K562 (cell line): ENCODE results near the gene PRDM16. TPM values are rescaled to one million over a fixed set of nuclear protein-coding genes. Genes with fewer than 3 reads are reported as not detected.

Experiments
- ATAC-seq: fragments of 200-7000 bp; cut with Tn5 transposase; 3 replicates; pipeline ENCODE4 v1.9.1; 2020; ENCODE audit warnings: moderate library complexity
- BruUV-seq: library from RNA; stranded (reverse); fragments of 400-500 nt; replicated peaks from 2 replicates; lab custom pipeline; 2021; lab: Mats Ljungman, UMichigan
- CTCF ChIA-PET: fragments of 300-600 bp; formaldehyde crosslinking; extraction: SDS; loops from one replicate; lab custom pipeline; 2021; ENCODE audit warnings: low intra/inter-chr PET ratio; lab: Yijun Ruan, JAX
- POLR2A ChIA-PET: fragments of 300-600, 350-650 bp; sonication (Branson Sonifier 250); formaldehyde crosslinking; extraction: SDS; loops from one replicate; lab custom pipeline; 2021; ENCODE audit warnings: antibody characterized with exemption, inconsistent platforms; lab: Yijun Ruan, JAX
- DNase-seq, 4 experiments: peaks; one replicate each; pipeline versions ENCODE4 v3.0.0 to v3.0.0-alpha.2; 2011 to 2018; ENCODE audit warnings: low spot score in 3 of 4, mixed read lengths in 3 of 4; ENCODE audit errors: extremely low read depth in 1 of 4
- FAIRE-seq: peaks from 2 replicates; lab custom pipeline; 2011; peaks lifted over from hg19 to GRCh38; lab: Jason Lieb, UNC
- H2AFZ ChIP-seq: 2 replicates; pipeline ENCODE4 v1.6.0; 2011; ENCODE audit warnings: low read depth, low read length, control low read depth, inconsistent platforms
- H3K27ac ChIP-seq: fragments of 200-600 bp; 3 replicates; pipeline ENCODE4 v1.8.0; 2011; ENCODE audit warnings: low read depth, mild to moderate bottlenecking, control low read depth, inconsistent platforms, low read length, moderate library complexity, mixed read lengths; ENCODE audit errors: extremely low read depth
- H3K27me3 ChIP-seq, 2 experiments: fragments of 300-600 bp in 1 of 2; 2 replicates in 1 of 2; 3 replicates in 1 of 2; pipeline versions ENCODE4 v1.6.0 to v1.8.0; 2011; ENCODE audit warnings: inconsistent platforms in 2 of 2, low read length in 2 of 2, mild to moderate bottlenecking in 1 of 2, mixed read lengths in 1 of 2, moderate library complexity in 1 of 2; ENCODE audit not compliant: control insufficient read depth in 2 of 2, insufficient read depth in 2 of 2
- H3K36me3 ChIP-seq: fragments of 300-600 bp; 3 replicates; pipeline ENCODE4 v1.8.0; 2011; ENCODE audit warnings: mild to moderate bottlenecking, low read length, inconsistent platforms; ENCODE audit not compliant: control insufficient read depth, insufficient read depth
- H3K4me1 ChIP-seq, 2 experiments: fragments of 200-600 bp in 1 of 2; replicated peaks in 1 of 2; 2 replicates in 1 of 2; 3 replicates in 1 of 2; pipeline versions ENCODE4 v1.5.1 to v1.8.0; 2011; ENCODE audit warnings: inconsistent platforms in 2 of 2, low read length in 2 of 2, mild to moderate bottlenecking in 1 of 2, mixed read lengths in 1 of 2, moderate library complexity in 1 of 2; ENCODE audit not compliant: control insufficient read depth in 2 of 2, insufficient read depth in 2 of 2
- H3K4me2 ChIP-seq: 2 replicates; pipeline ENCODE4 v1.6.1; 2011; ENCODE audit warnings: low read length, control low read depth, inconsistent platforms, mixed read lengths; ENCODE audit not compliant: insufficient read depth
- H3K4me3 ChIP-seq: fragments of 200-600 bp; sonication (generic), shearing (Covaris generic); 2 replicates; pipeline ENCODE4 v1.5.1; 2016; ENCODE audit warnings: control low read depth, inconsistent platforms
- H3K79me2 ChIP-seq: fragments of 200-600 bp; 3 replicates; pipeline ENCODE4 v1.8.0; 2011; ENCODE audit warnings: low read length, inconsistent platforms; ENCODE audit not compliant: control insufficient read depth, insufficient read depth
- H3K9ac ChIP-seq, 2 experiments: 2 replicates each; pipeline versions ENCODE4 v1.6.0 to v1.6.1; 2011; ENCODE audit warnings: low read depth in 2 of 2, low read length in 2 of 2, control low read depth in 1 of 2, inconsistent platforms in 1 of 2, mild to moderate bottlenecking in 1 of 2, mixed read lengths in 1 of 2; ENCODE audit not compliant: insufficient read depth in 1 of 2
- H3K9me1 ChIP-seq: one replicate; pipeline ENCODE4 v1.6.0; 2011; ENCODE audit warnings: inconsistent platforms, mild to moderate bottlenecking, low read length, moderate library complexity; ENCODE audit not compliant: control insufficient read depth, insufficient read depth
- H3K9me3 ChIP-seq: replicated peaks from 2 replicates; pipeline ENCODE4 v1.5.1; 2011; ENCODE audit warnings: low read depth, low read length, inconsistent platforms; ENCODE audit not compliant: control insufficient read depth, insufficient read depth
- H4K20me1 ChIP-seq: replicated peaks from 2 replicates; pipeline ENCODE4 v1.6.1; 2011; ENCODE audit warnings: low read length, inconsistent platforms, mixed read lengths; ENCODE audit not compliant: control insufficient read depth, insufficient read depth
- EHMT2 ChIP-seq: fragments of 450-650 bp; IDR thresholded peaks from 2 replicates; pipeline ENCODE4 v1.6.1; 2018; ENCODE audit warnings: antibody characterized with exemption
- FOXP1 ChIP-seq: sonication (generic); formaldehyde crosslinking; IDR thresholded peaks from 2 replicates; pipeline ENCODE4 v1.8.0; 2022; ENCODE audit warnings: mild to moderate bottlenecking, missing genetic modification reagents
- ZKSCAN3 ChIP-seq: fragments of 250-450 bp; sonication (Bioruptor Pico); IDR thresholded peaks from 2 replicates; pipeline ENCODE4 v1.4.0; 2020
- ZNF830 ChIP-seq: fragments of 250-450 bp; sonication (Bioruptor Pico); IDR thresholded peaks from 2 replicates; pipeline ENCODE4 v1.5.0; 2021; ENCODE audit warnings: mild to moderate bottlenecking
- WGBS: fragments of 100-300 bp; shearing (Covaris generic); methylation state at CpG from one replicate; pipeline ENCODE4 v1.1.6; 2016; ENCODE audit warnings: low coverage, mixed read lengths; ENCODE audit not compliant: insufficient coverage; ENCODE audit errors: missing lambda C conversion rate; 5-methylcytosine and 5-hydroxymethylcytosine counted together
- in situ Hi-C: fragments of 300-500 bp; cut with MboI; formaldehyde crosslinking; loops from 4 replicates; pipeline ENCODE4 v1.15.0; 2018; ENCODE audit warnings: inconsistent platforms, mixed read lengths
- intact Hi-C: fragments of 100-400 bp; cut with micrococcal nuclease; formaldehyde crosslinking; loops from 2 replicates; pipeline ENCODE4 v1.14.2; 2022
- polyA plus RNA-seq, 8 experiments: library from polyadenylated mRNA; depleted of rRNA in 4 of 8; stranded (reverse) in 5 of 8; unstranded in 3 of 8; fragments of >200 nt; fragmentation: Nextera tagmentation in 2 of 8; fragmentation: Illumina TruSeq in 1 of 8; extraction: Ambion mirVana in 2 of 8; extraction: Trizol in 1 of 8; gene quantifications; 2 replicates each; pipeline versions ENCODE4 v1.2.1 to v1.2.3, GENCODE V29; 2011 to 2014; ENCODE audit warnings: inconsistent platforms in 1 of 8, missing spikeins in 1 of 8
- total RNA-seq, 7 experiments: library from RNA; depleted of rRNA in 6 of 7; stranded (reverse); fragments of >200 nt in 6 of 7; fragmentation: Illumina TruSeq in 2 of 7; extraction: Trizol in 2 of 7; gene quantifications; 2 replicates each; pipeline versions ENCODE4 v1.2.1 to v1.2.3, GENCODE V29; 2011 to 2021; ENCODE audit warnings: low replicate concordance in 1 of 7

Gene PRDM16
- total and polyA plus RNA-seq, 9 of the 15 experiments (the other 6 are each of a cell fraction or from before 2014, with no cell fraction given): 0.10 to 0.27 TPM; not detected in 7

GRCh38 chr1:3211582-3212375 lies 142.8 kb downstream of the PRDM16 start:
- Histone ChIP-seq H2AFZ (no peak overlapping the region), H3K4me3 (no peak overlapping the region), H3K36me3 (no peaks in the 10 kb centered on the region), H3K27ac (no peak overlapping the region), H3K27me3 (peaks cover 42 to 90% of the 10 kb centered on the region in 2 experiments; a peak in 4 of 5 replicates), H4K20me1 (peaks cover 20% of the 10 kb centered on the region), H3K4me1 (no peaks in the 10 kb centered on the region; a peak in 1 of 5 replicates), H3K9me1 (no peaks in the 10 kb centered on the region), H3K79me2 (no peaks in the 10 kb centered on the region), H3K9ac (no peak overlapping the region), H3K9me3 (no peaks in the 10 kb centered on the region), H3K4me2 (no peak overlapping the region)
- FAIRE-seq (no peak), ATAC-seq (no peak), DNase-seq (no peak)
- POLR2A ChIA-PET: interaction anchor here (0.8 kb wide), 1 partner anchor 17 kb away, joined by 5 read pairs; no protein-coding TSS in a partner anchor
- no TSS peak for BruUV-seq
- WGBS: 8% methylated on average over 47 of the region's 47 CpGs
- in situ Hi-C loops: no loop called here
- intact Hi-C loops: no loop called here
- TF ChIP-seq EHMT2: no peak
- no peak for TF ChIP-seq FOXP1 (CRISPR knock-in tag)
- no peak for TF ChIP-seq ZNF830
- TF ChIP-seq ZKSCAN3: no peak
- CTCF ChIA-PET: no interaction called here
